SK-N-SH treated with all-trans-retinoic acid at 6 μM for 48 hours (cell line): ENCODE measurements around the gene PDAP1.

Source experiments
- ARNTL ChIP-seq: fragments of 450-650 bp; formaldehyde crosslinking; IDR thresholded peaks from 2 replicates; pipeline ENCODE4 v1.5.0; 2020; ENCODE audit warnings: low read depth, mild to moderate bottlenecking, moderate library complexity, borderline replicate concordance
- CSRNP3 ChIP-seq: fragments of 250-450 bp; sonication (Bioruptor Pico); IDR thresholded peaks from 2 replicates; pipeline ENCODE4 v1.5.1; 2021; ENCODE audit warnings: mild to moderate bottlenecking, moderate library complexity
- GLIS3 ChIP-seq: fragments of 250-450 bp; sonication (Bioruptor Pico); IDR thresholded peaks from 2 replicates; pipeline ENCODE4 v1.5.0; 2020; ENCODE audit warnings: mild to moderate bottlenecking, moderate library complexity
- ISL1 ChIP-seq: fragments of 250-450 bp; sonication (Bioruptor Pico); IDR thresholded peaks from 2 replicates; pipeline ENCODE4 v2.1.2; 2022; ENCODE audit warnings: mild to moderate bottlenecking, moderate library complexity
- TCF4 ChIP-seq: fragments of 250-450 bp; sonication (Bioruptor Pico); IDR thresholded peaks from 2 replicates; pipeline ENCODE4 v1.8.0; 2021; ENCODE audit warnings: mild to moderate bottlenecking, moderate library complexity, borderline replicate concordance
- TOX ChIP-seq: fragments of 250-450 bp; sonication (Bioruptor Pico); IDR thresholded peaks from 2 replicates; pipeline ENCODE4 v1.8.0; 2021; ENCODE audit warnings: mild to moderate bottlenecking, moderate library complexity, borderline replicate concordance
- ZC3H10 ChIP-seq: fragments of 250-450 bp; sonication (Bioruptor Pico); IDR thresholded peaks from 2 replicates; pipeline ENCODE4 v1.5.1; 2021; ENCODE audit warnings: mild to moderate bottlenecking, moderate library complexity
- ZFP3 ChIP-seq: fragments of 250-450 bp; sonication (Bioruptor Pico); IDR thresholded peaks from 2 replicates; pipeline ENCODE4 v1.5.0; 2020; ENCODE audit warnings: mild to moderate bottlenecking, moderate library complexity
- ZFP30 ChIP-seq: fragments of 450-650 bp; formaldehyde crosslinking; IDR thresholded peaks from 2 replicates; pipeline ENCODE4 v1.5.0; 2022; ENCODE audit warnings: mild to moderate bottlenecking, moderate library complexity
- ZNF8 ChIP-seq: fragments of 450-650 bp; formaldehyde crosslinking; IDR thresholded peaks from 2 replicates; pipeline ENCODE4 v1.5.0; 2020; ENCODE audit warnings: mild to moderate bottlenecking, moderate library complexity
- TF ChIP-seq, protein P1 (sequence below): fragments of 250-450 bp; sonication (Bioruptor Pico); IDR thresholded peaks from 2 replicates; pipeline ENCODE4 v1.8.0; 2020; ENCODE audit warnings: mild to moderate bottlenecking, moderate library complexity, borderline replicate concordance
- TF ChIP-seq, protein P2 (sequence below): fragments of 250-450 bp; sonication (Bioruptor Pico); IDR thresholded peaks from 2 replicates; pipeline ENCODE4 v1.5.1; 2020; ENCODE audit warnings: low read depth, mild to moderate bottlenecking, moderate library complexity

GRCh38 chr7:99452541-99452940 is 44.1 kb upstream of the PDAP1 start:
- TF ChIP-seq, protein P1, sequence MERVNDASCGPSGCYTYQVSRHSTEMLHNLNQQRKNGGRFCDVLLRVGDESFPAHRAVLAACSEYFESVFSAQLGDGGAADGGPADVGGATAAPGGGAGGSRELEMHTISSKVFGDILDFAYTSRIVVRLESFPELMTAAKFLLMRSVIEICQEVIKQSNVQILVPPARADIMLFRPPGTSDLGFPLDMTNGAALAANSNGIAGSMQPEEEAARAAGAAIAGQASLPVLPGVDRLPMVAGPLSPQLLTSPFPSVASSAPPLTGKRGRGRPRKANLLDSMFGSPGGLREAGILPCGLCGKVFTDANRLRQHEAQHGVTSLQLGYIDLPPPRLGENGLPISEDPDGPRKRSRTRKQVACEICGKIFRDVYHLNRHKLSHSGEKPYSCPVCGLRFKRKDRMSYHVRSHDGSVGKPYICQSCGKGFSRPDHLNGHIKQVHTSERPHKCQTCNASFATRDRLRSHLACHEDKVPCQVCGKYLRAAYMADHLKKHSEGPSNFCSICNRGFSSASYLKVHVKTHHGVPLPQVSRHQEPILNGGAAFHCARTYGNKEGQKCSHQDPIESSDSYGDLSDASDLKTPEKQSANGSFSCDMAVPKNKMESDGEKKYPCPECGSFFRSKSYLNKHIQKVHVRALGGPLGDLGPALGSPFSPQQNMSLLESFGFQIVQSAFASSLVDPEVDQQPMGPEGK (CRISPR knock-in tag): no peak
- no peak for TF ChIP-seq TOX (CRISPR knock-in tag)
- no peak for TF ChIP-seq ZFP30
- TF ChIP-seq ZNF8 (CRISPR knock-in tag): no peak
- no peak for TF ChIP-seq ZFP3 (CRISPR knock-in tag)
- TF ChIP-seq TCF4 (CRISPR knock-in tag): no peak
- TF ChIP-seq GLIS3 (CRISPR knock-in tag): no peak
- TF ChIP-seq, protein P2, sequence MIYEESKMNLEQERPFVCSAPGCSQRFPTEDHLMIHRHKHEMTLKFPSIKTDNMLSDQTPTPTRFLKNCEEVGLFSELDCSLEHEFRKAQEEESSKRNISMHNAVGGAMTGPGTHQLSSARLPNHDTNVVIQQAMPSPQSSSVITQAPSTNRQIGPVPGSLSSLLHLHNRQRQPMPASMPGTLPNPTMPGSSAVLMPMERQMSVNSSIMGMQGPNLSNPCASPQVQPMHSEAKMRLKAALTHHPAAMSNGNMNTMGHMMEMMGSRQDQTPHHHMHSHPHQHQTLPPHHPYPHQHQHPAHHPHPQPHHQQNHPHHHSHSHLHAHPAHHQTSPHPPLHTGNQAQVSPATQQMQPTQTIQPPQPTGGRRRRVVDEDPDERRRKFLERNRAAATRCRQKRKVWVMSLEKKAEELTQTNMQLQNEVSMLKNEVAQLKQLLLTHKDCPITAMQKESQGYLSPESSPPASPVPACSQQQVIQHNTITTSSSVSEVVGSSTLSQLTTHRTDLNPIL (CRISPR knock-in tag): no peak
- no peak for TF ChIP-seq CSRNP3 (CRISPR knock-in tag)
- TF ChIP-seq ZC3H10 (CRISPR knock-in tag): no peak
- no peak for TF ChIP-seq ARNTL (CRISPR knock-in tag)
- TF ChIP-seq ISL1 (CRISPR knock-in tag): no peak
